ENCODE results near the gene DDX59.
"Not testable (repeated sequence)": the region's sequence is repeated elsewhere in the genome, so short reads cannot be mapped to it uniquely, and the experiment has no call there.

DDX59 gene

GRCh38 chr1:200670242-200671118 lies 773 bp upstream of the DDX59 start:
- DNase-seq = no peak

- no peak for DNase-seq
Measured at GRCh38 chr1:200668514-200669313, 993 bp downstream of the DDX59 start.

- DNase-seq = no peak
Measured at GRCh38 chr1:200666309-200666708, 3.4 kb downstream of the DDX59 start.

GRCh38 chr1:200665861-200666260 lies 3.8 kb downstream of the DDX59 start:
- no peak for DNase-seq

- no peak for DNase-seq
Measured at GRCh38 chr1:200660719-200661118, 9.0 kb downstream of the DDX59 start.

- no peak for DNase-seq
Measured at GRCh38 chr1:200659269-200659668, 10.4 kb downstream of the DDX59 start.

- no peak for DNase-seq
Measured at GRCh38 chr1:200658037-200658818, 11.5 kb downstream of the DDX59 start.

GRCh38 chr1:200654660-200655059 lies 15.0 kb downstream of the DDX59 start:
- no peak for DNase-seq

GRCh38 chr1:200653022-200653462 lies 16.7 kb downstream of the DDX59 start:
- no peak for DNase-seq

GRCh38 chr1:200652378-200652777 lies 17.3 kb downstream of the DDX59 start:
- no peak for DNase-seq

GRCh38 chr1:200646515-200646914 lies 23.2 kb downstream of the DDX59 start:
- DNase-seq = no peak

GRCh38 chr1:200644021-200644420 lies 25.7 kb downstream of the DDX59 start:
- DNase-seq = no peak

- DNase-seq = no peak
Measured at GRCh38 chr1:200642481-200642880, 27.2 kb downstream of the DDX59 start.

GRCh38 chr1:200640963-200641401 lies 28.7 kb downstream of the DDX59 start:
- no peak for DNase-seq

- no peak for DNase-seq
Measured at GRCh38 chr1:200640373-200640962, 29.2 kb downstream of the DDX59 start.

GRCh38 chr1:200638073-200638472 lies 31.6 kb downstream of the DDX59 start:
- no peak for DNase-seq

- no peak for DNase-seq
Measured at GRCh38 chr1:200636681-200637080, 33.0 kb downstream of the DDX59 start.

- DNase-seq = no peak
Measured at GRCh38 chr1:200634261-200635122, 35.2 kb downstream of the DDX59 start.

- no peak for DNase-seq
Measured at GRCh38 chr1:200631375-200631774, 38.3 kb downstream of the DDX59 start.

GRCh38 chr1:200630515-200630899 lies 39.2 kb downstream of the DDX59 start:
- DNase-seq = not testable (repeated sequence)

- no peak for DNase-seq
Measured at GRCh38 chr1:200629876-200630514, 39.7 kb downstream of the DDX59 start.
